GM12891 (cell line): ENCODE results near the gene SDHA. TPM values are rescaled to one million over a fixed set of nuclear protein-coding genes. Genes with fewer than 3 reads are reported as not detected.

Source experiments
- DNase-seq: peaks from one replicate; pipeline ENCODE4 v3.0.0; 2011; ENCODE audit warnings: low spot score; ENCODE audit not compliant: insufficient read length
- FAIRE-seq: peaks from 2 replicates; lab custom pipeline; 2011; peaks lifted over from hg19 to GRCh38; lab: Jason Lieb, UNC
- PAX5 ChIP-seq: IDR thresholded peaks from 2 replicates; pipeline ENCODE4 v1.6.1; 2011; ENCODE audit warnings: low read length, moderate library complexity, mild to moderate bottlenecking; ENCODE audit not compliant: insufficient read depth, severe bottlenecking
- POLR2A ChIP-seq: IDR thresholded peaks from 2 replicates; pipeline ENCODE4 v1.6.1; 2011; ENCODE audit warnings: low read depth, low read length, control low read depth
- POLR2AphosphoS5 ChIP-seq: IDR thresholded peaks from 2 replicates; pipeline ENCODE4 v1.6.1; 2011; ENCODE audit warnings: low read depth, low read length, control low read depth
- POU2F2 ChIP-seq: IDR thresholded peaks from 2 replicates; pipeline ENCODE4 v1.6.1; 2011; ENCODE audit warnings: low read depth, mild to moderate bottlenecking, control low read depth, low read length, moderate library complexity
- SPI1 ChIP-seq: IDR thresholded peaks from 2 replicates; pipeline ENCODE4 v1.6.1; 2011; ENCODE audit warnings: low read depth, low read length, control low read depth
- TAF1 ChIP-seq: IDR thresholded peaks from 2 replicates; pipeline ENCODE4 v1.6.1; 2011; ENCODE audit warnings: low read depth, low read length, control low read depth
- polyA plus RNA-seq: library from polyadenylated mRNA; unstranded; fragments of >200 nt; gene quantifications from one replicate; pipeline ENCODE4 v1.2.1, GENCODE V29; 2012; ENCODE audit warnings: low read depth, missing spikeins, inconsistent platforms; ENCODE audit not compliant: missing spikeins

Gene SDHA
- polyA plus RNA-seq, result 133 TPM

DNA sequence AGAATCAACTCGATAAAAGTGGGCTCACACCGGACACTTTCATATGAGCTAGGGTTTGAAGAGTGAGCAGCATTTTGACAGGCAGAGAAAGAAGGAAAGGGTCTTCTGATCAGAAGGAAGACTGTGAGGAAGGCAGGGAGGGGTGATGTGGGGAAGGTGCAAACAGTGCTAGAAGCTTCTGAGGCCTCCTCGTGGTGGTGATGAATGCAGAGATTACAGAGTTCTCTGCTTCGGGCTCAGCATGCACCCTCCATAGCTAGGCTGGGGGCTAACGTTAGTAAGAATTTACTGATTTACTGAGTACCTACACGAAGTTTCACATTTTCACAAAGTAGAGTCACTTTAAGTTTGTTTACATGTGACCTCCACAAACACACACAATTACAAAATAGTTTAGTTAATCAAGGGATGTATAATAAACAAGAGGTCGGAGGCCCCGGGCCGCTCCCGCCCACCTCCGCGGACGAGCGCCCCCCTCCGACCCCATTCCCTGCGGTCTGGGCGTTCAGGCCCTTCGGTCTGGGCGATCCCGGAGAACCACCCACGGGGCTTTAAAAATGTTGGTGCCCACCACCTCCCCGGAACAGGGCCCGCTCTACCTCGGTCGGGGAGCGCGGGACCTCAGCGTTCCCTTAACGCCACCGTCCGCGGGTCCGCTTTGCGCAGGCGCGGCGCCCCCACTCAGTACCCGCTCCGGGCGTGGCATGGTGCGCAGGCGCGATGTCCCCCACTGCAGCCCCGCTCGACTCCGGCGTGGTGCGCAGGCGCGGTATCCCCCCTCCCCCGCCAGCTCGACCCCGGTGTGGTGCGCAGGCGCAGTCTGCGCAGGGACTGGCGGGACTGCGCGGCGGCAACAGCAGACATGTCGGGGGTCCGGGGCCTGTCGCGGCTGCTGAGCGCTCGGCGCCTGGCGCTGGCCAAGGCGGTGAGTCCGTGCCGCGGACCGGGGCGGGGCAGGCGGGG, at the start of gene SDHA, which contains the start of gene CCDC127:
SDHA (plus strand) TSS at position 827 of the 963 bp plus-strand sequence; CDS start at position 863, 36 bp downstream.
CCDC127 (minus strand) TSS at position 660 of the 963 bp plus-strand sequence. CDS start 1,304 bp downstream, outside the sequence.
- peak; percentile 97 for FAIRE-seq
- TF ChIP-seq POLR2A (0 out of 2 replicates have a peak, but pooled peaks have one; percentile 42), TAF1 (0 out of 2 replicates have a peak, but pooled peaks have one; percentile 44), POLR2AphosphoS5 (0 out of 2 replicates have a peak, but pooled peaks have one; percentile 48)

DNA sequence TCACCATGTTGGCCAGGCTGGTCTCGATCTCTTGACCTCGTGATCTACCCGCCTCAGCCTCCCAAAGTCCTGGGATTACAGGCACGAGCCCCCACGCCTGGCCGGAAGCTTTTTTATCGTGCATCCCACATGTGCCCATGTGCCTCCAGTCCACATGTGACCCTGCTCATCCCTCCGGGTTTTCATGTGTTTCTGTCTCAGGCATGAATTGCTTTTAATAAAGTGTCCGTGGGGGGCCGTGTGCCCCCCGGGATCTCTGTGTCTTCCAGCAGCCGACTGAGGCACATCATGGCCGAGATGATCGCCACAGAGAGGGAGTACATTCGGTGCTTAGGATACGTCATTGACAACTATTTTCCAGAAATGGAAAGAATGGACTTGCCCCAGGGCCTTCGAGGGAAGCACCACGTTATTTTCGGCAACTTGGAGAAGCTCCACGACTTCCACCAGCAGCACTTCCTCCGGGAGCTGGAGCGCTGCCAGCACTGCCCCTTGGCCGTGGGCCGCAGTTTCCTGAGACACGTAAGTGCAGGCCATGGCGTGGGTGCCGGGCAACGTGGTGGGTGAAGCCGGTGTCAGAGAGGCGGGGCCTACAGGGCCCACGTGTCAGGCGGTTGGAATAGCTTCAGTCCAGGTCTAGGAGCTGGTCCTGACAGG, 48.9 kb upstream of the SDHA start:
- FAIRE-seq, result no peak
- TF ChIP-seq POLR2A (no peak), POU2F2 (no peak), POLR2AphosphoS5 (no peak), TAF1 (no peak), SPI1 (no peak), PAX5 (no peak)
- DNase-seq, result no peak

More for the DNA sequence above, at the start of gene SDHA, which contains the start of gene CCDC127:
- peak; percentile 99 for DNase-seq

DNA sequence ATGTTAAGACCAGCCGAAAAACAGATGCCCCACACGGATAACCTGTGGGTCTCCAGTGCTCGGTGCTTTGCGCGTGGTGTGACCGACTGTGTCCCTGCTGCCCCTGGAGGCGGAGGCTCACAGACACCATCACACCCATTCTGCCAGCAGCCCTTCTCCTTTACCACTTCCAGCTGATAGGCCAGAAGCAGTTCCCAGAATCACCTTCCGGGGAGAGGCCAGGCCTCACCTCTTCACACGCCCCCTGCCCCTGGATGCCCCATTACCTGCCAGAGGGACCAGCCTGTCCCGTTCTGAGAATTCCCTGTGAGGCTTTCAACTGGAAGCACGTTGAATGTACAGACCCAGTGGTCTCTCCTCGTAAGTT, 48.4 kb upstream of the SDHA start:
- no peak for TF ChIP-seq PAX5
- no peak for TF ChIP-seq POLR2A
- TF ChIP-seq SPI1, result no peak
- no peak for TF ChIP-seq POU2F2
- TF ChIP-seq TAF1, result no peak
- no peak for TF ChIP-seq POLR2AphosphoS5
- no peak for DNase-seq
- FAIRE-seq, result no peak

DNA sequence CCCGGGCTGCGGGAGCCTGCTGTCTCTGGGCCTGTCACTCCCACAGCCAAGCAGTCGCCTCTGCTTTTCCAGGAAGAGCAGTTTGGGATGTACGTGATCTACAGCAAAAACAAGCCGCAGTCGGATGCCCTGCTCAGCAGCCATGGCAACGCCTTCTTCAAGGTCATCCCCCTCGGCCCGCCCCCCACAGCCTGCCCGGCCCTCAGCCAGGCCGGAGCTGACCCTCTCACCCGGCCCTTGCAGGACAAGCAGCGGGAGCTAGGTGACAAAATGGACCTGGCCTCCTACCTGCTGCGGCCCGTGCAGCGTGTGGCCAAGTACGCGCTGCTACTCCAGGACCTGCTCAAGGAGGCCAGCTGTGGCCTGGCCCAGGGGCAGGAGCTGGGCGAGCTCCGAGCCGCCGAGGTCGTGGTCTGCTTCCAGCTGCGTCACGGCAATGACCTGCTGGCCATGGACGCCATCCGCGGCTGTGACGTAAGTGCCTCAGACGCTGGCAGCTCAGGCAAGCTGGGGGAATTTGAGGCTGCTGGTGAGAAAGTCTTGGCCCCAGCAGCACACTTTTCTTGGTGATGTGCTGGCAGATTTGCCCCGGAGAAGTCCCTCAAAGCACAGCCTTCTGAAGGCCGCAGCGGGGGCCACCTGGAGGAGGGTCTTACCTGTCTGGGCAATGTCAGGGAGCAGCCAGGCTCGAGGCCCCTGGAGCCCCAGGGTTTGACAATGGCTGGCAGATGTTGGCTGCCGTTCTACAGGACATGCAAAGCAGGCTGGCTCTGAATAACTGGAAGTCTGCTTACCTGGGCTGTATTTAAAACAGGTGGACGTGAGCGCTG, 46.9 kb upstream of the SDHA start:
- FAIRE-seq, result no peak
- TF ChIP-seq PAX5 (no peak), TAF1 (no peak), POLR2AphosphoS5 (no peak), POLR2A (no peak), POU2F2 (no peak), SPI1 (no peak)

DNA sequence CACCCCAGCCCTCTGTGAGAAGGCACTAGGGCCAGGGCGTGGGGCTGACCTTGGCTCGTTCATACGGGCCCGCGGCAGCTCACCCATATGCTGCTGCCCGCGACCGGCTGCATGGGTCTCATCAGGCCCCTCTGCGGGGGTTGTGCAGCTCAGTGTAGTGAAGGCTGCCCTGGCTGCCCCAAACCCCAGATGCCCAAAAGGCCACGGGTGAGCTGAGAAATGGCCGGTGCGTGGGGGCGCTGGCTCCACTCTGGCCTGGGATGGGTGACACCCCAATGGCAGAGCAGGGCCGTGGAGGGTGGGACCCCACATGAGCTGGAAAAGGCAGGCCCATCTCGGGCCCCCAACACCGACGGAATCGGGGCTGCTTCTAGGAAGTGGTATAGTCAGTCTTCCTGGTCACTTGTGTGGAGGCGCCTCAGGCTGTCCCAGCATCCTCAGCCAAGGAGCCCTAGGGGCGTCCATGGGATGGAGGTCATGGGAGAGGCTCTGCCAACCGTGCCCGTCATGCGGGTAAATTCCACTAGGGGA, 46.3 kb upstream of the SDHA start:
- no peak for FAIRE-seq
- no peak for TF ChIP-seq POU2F2
- no peak for TF ChIP-seq PAX5
- no peak for TF ChIP-seq TAF1
- TF ChIP-seq POLR2A, result no peak
- TF ChIP-seq POLR2AphosphoS5, result no peak

More for the DNA sequence above, 46.9 kb upstream of the SDHA start:
- DNase-seq, result no peak

DNA sequence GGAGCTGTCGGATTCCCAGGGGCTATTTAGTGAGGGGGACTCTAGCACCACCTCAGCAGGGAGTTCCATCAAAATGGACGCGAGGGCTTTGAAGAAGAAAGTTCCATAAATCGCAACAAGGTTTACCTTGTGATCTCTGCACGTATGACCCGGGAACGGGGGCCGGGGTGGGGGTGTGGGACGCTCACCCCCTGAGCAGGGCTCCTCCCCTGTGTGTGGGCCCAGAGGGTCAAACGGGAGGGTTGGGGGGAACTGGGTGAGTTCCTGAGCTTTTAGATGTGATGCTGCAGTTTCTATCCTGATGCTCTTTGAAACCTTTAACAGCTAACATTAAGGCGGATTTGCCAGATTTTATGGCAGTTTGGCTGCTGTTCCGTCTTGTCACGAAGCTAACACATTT, 45.7 kb upstream of the SDHA start:
- no peak for FAIRE-seq
- DNase-seq, result no peak
- no peak for TF ChIP-seq TAF1
- TF ChIP-seq POLR2A, result no peak
- no peak for TF ChIP-seq POLR2AphosphoS5
- no peak for TF ChIP-seq SPI1
- TF ChIP-seq POU2F2, result no peak
- no peak for TF ChIP-seq PAX5

More for the DNA sequence above, 46.3 kb upstream of the SDHA start:
- DNase-seq, result no peak

DNA sequence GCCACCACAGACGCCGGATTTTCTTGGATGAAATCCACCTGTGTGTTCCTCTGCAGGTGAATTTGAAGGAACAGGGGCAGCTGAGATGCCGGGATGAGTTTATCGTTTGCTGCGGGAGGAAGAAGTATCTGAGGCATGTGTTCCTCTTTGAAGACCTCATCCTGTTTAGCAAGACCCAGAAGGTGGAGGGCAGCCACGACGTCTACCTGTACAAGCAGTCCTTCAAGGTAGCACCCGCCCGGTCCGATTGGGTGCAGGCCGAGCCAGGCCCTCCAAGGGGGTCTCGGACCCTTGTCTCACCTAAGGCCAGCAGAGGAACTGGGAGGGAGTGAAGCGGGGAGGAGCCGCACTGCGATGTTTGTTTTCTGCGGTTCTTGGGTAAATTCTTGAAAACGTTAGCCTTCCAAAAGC, 45.3 kb upstream of the SDHA start:
- FAIRE-seq (no peak), DNase-seq (no peak)
- TF ChIP-seq POLR2AphosphoS5 (no peak), POU2F2 (no peak)

DNA sequence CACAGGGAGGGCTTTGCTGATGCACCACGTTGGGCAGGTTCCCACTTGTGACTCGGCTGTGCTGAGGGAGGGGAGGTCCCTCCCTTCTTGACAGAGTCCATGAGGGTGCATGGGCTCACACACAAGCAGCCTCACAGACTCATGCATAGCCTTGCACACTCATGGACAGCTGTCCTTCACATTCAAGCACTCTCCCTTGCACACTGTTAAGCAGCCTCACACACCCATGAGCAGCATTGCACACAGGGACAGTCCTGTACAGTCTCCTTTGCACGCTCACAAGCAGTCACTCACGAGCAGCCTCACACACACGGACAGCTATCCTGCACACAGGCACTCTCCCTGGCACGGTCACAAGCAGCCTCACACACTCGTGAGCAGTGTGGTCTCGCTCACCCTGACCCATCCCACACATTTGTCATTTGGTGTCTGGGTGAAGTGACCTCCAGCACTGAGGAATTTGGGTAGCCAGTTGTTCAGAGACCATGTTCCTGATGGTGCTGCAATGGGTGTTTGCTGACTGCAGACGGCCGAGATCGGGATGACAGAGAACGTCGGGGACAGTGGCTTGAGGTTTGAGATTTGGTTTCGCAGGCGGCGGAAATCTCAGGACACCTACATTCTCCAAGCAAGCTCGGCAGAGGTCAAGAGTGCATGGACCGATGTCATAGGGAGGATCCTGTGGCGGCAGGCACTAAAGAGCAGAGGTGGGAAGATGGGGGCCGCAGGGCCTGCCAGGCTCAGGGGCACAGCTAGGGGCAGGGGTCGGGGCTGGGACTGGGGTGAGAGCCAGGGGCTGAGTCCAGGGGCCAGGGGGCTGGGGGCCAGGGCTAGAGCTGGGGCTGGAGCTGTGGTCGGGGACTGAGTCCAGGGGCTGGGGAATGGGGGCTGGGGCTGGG, 44.5 kb upstream of the SDHA start:
- DNase-seq (no peak), FAIRE-seq (no peak)
- no peak for TF ChIP-seq POLR2AphosphoS5

DNA sequence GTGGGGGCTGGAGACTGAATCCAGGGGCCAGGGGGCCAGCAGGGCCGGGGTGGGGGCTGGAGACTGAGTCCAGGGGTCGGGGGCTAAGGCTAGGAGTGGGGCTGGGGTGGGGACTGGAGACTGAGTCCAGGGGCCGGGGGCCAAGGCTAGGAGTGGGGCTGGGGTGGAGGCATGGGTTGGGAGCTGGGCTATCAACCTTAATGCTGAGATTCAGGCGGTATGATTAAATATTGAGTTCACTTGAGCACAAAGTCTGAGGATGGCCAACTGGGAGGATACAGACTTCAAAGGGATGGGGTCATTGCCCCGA, 43.9 kb upstream of the SDHA start:
- no peak for FAIRE-seq

More for the DNA sequence above, 43.9 kb upstream of the SDHA start:
- no peak for DNase-seq
- no peak for TF ChIP-seq TAF1
